Activated CD8-positive, alpha-beta T cell treated with anti-CD3 and anti-CD28 coated beads for 36 hours (primary cell): ENCODE measurements around the gene PRDX1. TPM values are rescaled to one million over a fixed set of nuclear protein-coding genes. Genes with fewer than 3 reads are reported as not detected.
"Not testable (repeated sequence)": the region's sequence is repeated elsewhere in the genome, so short reads cannot be mapped to it uniquely, and the experiment has no call there.

ENCODE experiments used
- ATAC-seq: fragments of 200-7000 bp; cut with Tn5 transposase; one replicate; pipeline ENCODE4 v1.10.0; 2021; ENCODE audit warnings: mild to moderate bottlenecking, moderate library complexity
- CTCF ChIA-PET: fragments of 350-600 bp; sonication (Branson Sonifier 250); formaldehyde crosslinking; loops from one replicate; lab custom pipeline; 2021; ENCODE audit warnings: antibody characterized with exemption; lab: Charles Lee
- POLR2A ChIA-PET: fragments of 350-600 bp; sonication (Branson Sonifier 250); formaldehyde crosslinking; loops from one replicate; lab custom pipeline; 2021; ENCODE audit warnings: antibody characterized with exemption; lab: Charles Lee
- DNase-seq: peaks from one replicate; pipeline ENCODE4 v3.0.0-alpha.2; 2020
- H3K27ac Mint-ChIP-seq: one replicate; pipeline ENCODE4 v1.8.0; 2021; ENCODE audit warnings: mild to moderate bottlenecking, mixed read lengths
- H3K27me3 Mint-ChIP-seq: one replicate; pipeline ENCODE4 v1.8.0; 2021; ENCODE audit warnings: mixed read lengths
- H3K36me3 Mint-ChIP-seq: one replicate; pipeline ENCODE4 v1.8.0; 2021; ENCODE audit warnings: low read depth, mixed read lengths
- H3K4me1 Mint-ChIP-seq: one replicate; pipeline ENCODE4 v1.8.0; 2021; ENCODE audit warnings: low read depth, mixed read lengths
- H3K4me3 Mint-ChIP-seq: one replicate; pipeline ENCODE4 v1.8.0; 2021; ENCODE audit warnings: mild to moderate bottlenecking, moderate library complexity, mixed read lengths
- H3K9me3 Mint-ChIP-seq: one replicate; pipeline ENCODE4 v1.8.0; 2021; ENCODE audit warnings: mixed read lengths
- intact Hi-C: fragments of 100-400 bp; cut with micrococcal nuclease; formaldehyde crosslinking; loops from one replicate; pipeline ENCODE4 v1.10.0; 2022
- total RNA-seq, 2 experiments: library from RNA; stranded (reverse); gene quantifications; one replicate each; pipeline ENCODE4 v1.2.3, GENCODE V29; 2021
- TF ChIP-seq, protein P1 (sequence below): fragments of 200-600 bp; IDR thresholded peaks from one replicate; pipeline ENCODE4 v1.8.0; 2022; ENCODE audit warnings: antibody characterized with exemption, mild to moderate bottlenecking

Gene PRDX1
- total RNA-seq, 2 experiments from 2014 or later = 547 to 553 TPM

DNA sequence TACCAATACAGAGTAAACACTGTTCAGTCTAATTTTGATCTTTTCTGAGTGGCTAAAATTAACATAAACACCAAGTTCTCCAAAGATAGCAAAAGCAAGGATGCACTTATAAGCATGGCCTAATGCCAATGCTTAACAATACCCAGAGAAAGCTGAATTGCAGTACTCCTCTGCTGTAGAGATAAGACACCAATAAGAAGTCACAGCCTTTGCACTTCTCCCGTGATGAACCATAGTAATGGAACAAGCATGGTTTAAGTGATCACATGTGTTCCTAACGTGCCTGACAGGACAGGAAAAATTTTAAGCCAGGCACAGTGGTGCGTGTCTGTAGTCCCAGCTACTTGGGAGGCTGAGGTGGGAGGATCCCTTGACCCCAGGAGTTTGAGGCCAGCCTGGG, 5.6 kb downstream of the PRDX1 start:
- intact Hi-C loops = loop anchor here (5.0 kb wide), 1 partner anchor 36 kb away; the partner anchor contains the start of gene AKR1A1
- DNase-seq (no peak), ATAC-seq (no peak)
- Mint-ChIP-seq H3K27ac (peak overlapping the region; percentile 41), H3K4me3 (no peak overlapping the region), H3K36me3 (peaks cover 69% of the 10 kb centered on the region), H3K27me3 (no peaks in the 10 kb centered on the region), H3K4me1 (peaks cover 32% of the 10 kb centered on the region), H3K9me3 (no peaks in the 10 kb centered on the region)
- TF ChIP-seq, protein P1, sequence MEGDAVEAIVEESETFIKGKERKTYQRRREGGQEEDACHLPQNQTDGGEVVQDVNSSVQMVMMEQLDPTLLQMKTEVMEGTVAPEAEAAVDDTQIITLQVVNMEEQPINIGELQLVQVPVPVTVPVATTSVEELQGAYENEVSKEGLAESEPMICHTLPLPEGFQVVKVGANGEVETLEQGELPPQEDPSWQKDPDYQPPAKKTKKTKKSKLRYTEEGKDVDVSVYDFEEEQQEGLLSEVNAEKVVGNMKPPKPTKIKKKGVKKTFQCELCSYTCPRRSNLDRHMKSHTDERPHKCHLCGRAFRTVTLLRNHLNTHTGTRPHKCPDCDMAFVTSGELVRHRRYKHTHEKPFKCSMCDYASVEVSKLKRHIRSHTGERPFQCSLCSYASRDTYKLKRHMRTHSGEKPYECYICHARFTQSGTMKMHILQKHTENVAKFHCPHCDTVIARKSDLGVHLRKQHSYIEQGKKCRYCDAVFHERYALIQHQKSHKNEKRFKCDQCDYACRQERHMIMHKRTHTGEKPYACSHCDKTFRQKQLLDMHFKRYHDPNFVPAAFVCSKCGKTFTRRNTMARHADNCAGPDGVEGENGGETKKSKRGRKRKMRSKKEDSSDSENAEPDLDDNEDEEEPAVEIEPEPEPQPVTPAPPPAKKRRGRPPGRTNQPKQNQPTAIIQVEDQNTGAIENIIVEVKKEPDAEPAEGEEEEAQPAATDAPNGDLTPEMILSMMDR = no peak
- POLR2A ChIA-PET = interaction anchor here (1.3 to 4.0 kb wide), 4 partner anchors 15 to 53 kb away, joined by 4 to 19 read pairs (median 10); partner anchors contain the start of gene AKR1A1
- CTCF ChIA-PET = interaction anchor here (1.1 to 8.3 kb wide), 4 partner anchors 9 to 53 kb away, joined by 3 to 68 read pairs (median 4); partner anchors contain the start of gene AKR1A1

DNA sequence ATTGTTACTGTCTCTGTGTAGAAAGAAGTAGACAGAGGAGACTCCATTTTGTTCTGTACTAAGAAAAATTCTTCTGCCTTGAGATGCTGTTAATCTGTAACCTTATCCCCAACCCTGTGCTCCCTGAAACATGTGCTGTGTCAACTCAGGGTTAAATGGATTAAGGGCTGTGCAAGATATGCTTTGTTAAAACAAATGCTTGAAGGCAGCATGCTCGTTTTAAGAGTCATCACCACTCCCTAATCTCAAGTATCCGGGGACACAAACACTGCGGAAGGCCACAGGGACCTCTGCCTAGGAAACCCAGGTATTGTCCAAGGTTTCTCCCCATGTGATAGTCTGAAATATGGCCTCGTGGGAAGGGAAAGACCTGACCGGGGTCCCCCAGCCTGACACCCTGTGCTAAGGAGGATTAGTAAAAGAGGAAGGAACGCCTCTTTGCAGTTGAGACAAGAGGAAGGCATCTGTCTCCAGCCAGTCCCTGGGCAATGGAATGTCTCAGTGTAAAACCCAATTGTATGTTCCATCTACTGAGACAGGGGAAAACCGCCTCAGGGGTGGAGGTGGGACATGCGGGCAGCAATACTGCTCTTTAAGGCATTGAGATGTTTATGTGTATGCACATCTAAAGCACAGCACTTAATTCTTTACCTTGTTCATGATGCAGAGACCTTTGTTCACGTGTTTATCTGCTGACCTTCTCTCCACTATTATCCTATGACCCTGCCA, 8.0 kb downstream of the PRDX1 start:
- DNase-seq, ATAC-seq, H3K4me3 Mint-ChIP-seq, H3K9me3 Mint-ChIP-seq, H3K27me3 Mint-ChIP-seq: not testable (repeated sequence)
- intact Hi-C loops = loop anchor here (2.0 kb wide), 1 partner anchor 57 kb away; no protein-coding TSS in a partner anchor
- ChIA-PET CTCF (interaction anchor here (0.7 to 4.9 kb wide), 15 partner anchors 8 to 75 kb away, joined by 3 to 135 read pairs (median 6); partner anchors contain the start of genes CCDC163, MMACHC and PRDX1), POLR2A (interaction anchor here (1.0 to 7.9 kb wide), 5 partner anchors 8 to 71 kb away, joined by 3 to 63 read pairs (median 24); partner anchors contain the start of genes CCDC163, MMACHC and PRDX1)
- peak overlapping the region; percentile 48 for H3K27ac Mint-ChIP-seq
- peaks cover 73% of the 10 kb centered on the region for H3K36me3 Mint-ChIP-seq
- peaks cover 21% of the 10 kb centered on the region for H3K4me1 Mint-ChIP-seq

DNA sequence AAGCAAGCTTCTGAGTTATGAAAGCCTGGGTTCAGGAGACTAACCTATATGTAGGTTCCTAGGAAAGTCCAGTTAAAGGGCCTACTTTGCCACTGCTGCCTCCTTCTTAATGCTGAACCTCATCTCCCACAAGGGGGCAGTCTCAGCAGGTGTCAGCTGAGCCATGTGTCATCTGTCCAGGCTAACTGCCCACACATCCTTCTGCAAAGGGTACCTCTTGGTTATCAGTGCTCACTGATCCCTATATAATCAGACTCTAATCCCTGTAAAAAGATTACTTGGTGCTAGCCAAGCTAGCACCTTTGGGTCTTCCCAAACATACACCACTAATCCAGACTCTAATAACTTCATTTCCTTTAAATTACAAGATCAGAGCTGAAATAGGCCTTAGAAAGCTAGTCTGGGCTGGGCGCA, 9.0 kb downstream of the PRDX1 start:
- Mint-ChIP-seq H3K4me3 (no peak overlapping the region), H3K9me3 (no peaks in the 10 kb centered on the region), H3K36me3 (peaks cover 71% of the 10 kb centered on the region), H3K27me3 (no peaks in the 10 kb centered on the region), H3K27ac (peak overlapping the region; percentile 45), H3K4me1 (peaks cover 19% of the 10 kb centered on the region)
- intact Hi-C loops = loop anchor here (2.0 kb wide), 1 partner anchor 58 kb away; no protein-coding TSS in a partner anchor
- TF ChIP-seq, protein P1 = peak; percentile 76
- ATAC-seq (peak; percentile 87), DNase-seq (peak; percentile 83)
- ChIA-PET POLR2A (interaction anchor here (0.5 to 7.9 kb wide), 10 partner anchors 9 to 529 kb away, joined by 3 to 63 read pairs (median 4); partner anchors contain the start of genes AKR1A1, CCDC163, MMACHC and MUTYH), CTCF (interaction anchor here (0.5 to 4.9 kb wide), 27 partner anchors 9 to 153 kb away, joined by 3 to 135 read pairs (median 4); partner anchors contain the start of genes AKR1A1, CCDC163, MMACHC and PRDX1)

DNA sequence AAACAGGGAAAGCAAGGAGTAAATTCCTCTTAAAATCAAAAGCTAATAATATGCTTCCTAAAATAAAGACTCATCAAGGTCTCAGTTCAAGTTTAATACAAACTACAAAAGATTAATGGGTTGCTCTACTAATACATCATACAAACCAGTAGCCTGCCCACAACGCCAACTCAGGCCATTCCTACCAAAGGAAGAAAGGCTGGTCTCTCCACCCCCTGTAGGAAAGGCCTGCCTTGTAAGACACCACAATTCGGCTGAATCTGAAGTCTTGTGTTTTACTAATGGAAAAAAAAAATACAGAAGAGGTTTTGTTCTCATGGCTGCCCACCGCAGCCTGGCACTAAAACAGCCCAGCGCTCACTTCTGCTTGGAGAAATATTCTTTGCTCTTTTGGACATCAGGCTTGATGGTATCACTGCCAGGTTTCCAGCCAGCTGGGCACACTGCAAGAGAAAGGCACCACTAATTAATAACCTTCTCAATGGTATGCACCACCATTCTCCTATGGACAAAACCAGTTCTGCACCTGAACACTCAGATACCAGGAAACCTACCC, 10.6 kb downstream of the PRDX1 start:
- DNase-seq (no peak), ATAC-seq (no peak)
- H3K36me3 Mint-ChIP-seq = peaks cover 59% of the 10 kb centered on the region
- H3K27me3 Mint-ChIP-seq = no peaks in the 10 kb centered on the region
- intact Hi-C loops = no loop called here
- no peak overlapping the region for H3K27ac Mint-ChIP-seq
- H3K9me3 Mint-ChIP-seq = no peaks in the 10 kb centered on the region
- CTCF ChIA-PET = interaction anchor here (1.2 to 4.9 kb wide), 7 partner anchors 10 to 58 kb away, joined by 3 to 135 read pairs (median 15); partner anchors contain the start of genes AKR1A1, CCDC163, MMACHC and PRDX1
- peaks cover 8% of the 10 kb centered on the region for H3K4me1 Mint-ChIP-seq
- TF ChIP-seq, protein P1 = no peak
- no peak overlapping the region for H3K4me3 Mint-ChIP-seq
- POLR2A ChIA-PET = interaction anchor here (1.5 to 7.9 kb wide), 6 partner anchors 8 to 735 kb away, joined by 4 to 63 read pairs (median 19); partner anchors contain the start of genes AKR1A1, CCDC163, MMACHC and PRDX1
